GM20000 (cell line): Measurements from ENCODE around the gene STRA8.

Experiments
- DNase-seq: peaks from one replicate; pipeline ENCODE4 v3.0.0; 2012; ENCODE audit warnings: low spot score
- TF ChIP-seq, protein P1 (sequence below): IDR thresholded peaks from 2 replicates; pipeline ENCODE4 v1.5.1; 2012; ENCODE audit warnings: mild to moderate bottlenecking, control low read depth; ENCODE audit errors: extremely low read depth, missing control alignments

Gene STRA8, protein sequence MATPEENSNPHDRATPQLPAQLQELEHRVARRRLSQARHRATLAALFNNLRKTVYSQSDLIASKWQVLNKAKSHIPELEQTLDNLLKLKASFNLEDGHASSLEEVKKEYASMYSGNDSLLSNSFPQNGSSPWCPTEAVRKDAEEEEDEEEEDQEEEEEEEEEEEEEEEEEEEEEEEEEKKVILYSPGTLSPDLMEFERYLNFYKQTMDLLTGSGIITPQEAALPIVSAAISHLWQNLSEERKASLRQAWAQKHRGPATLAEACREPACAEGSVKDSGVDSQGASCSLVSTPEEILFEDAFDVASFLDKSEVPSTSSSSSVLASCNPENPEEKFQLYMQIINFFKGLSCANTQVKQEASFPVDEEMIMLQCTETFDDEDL

DNA sequence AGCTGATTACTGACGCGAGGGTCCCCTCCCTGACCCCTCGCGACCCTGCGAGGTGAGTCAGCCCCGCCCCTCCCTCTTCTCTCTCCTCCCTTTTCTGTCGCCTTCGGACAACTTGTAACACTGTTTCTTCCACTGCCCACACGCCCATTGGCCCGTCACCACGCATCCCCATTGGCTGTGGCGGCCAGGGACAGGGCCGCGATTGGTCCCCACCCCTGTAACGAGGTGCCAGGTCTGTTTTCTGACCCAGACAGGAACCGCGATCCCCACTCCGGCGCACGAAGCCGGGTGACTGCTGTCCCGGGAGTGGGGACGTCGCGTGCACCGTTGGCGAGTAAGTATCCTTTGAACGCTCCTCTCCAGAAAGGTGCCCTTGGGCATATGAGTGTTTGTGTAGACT lies at the start of gene STRA8:
Gene STRA8, plus strand, starts transcription at position 269 of the 400 bp plus-strand sequence. CDS start 6,687 bp downstream, outside the sequence.
- no peak for DNase-seq
- TF ChIP-seq, protein P1, sequence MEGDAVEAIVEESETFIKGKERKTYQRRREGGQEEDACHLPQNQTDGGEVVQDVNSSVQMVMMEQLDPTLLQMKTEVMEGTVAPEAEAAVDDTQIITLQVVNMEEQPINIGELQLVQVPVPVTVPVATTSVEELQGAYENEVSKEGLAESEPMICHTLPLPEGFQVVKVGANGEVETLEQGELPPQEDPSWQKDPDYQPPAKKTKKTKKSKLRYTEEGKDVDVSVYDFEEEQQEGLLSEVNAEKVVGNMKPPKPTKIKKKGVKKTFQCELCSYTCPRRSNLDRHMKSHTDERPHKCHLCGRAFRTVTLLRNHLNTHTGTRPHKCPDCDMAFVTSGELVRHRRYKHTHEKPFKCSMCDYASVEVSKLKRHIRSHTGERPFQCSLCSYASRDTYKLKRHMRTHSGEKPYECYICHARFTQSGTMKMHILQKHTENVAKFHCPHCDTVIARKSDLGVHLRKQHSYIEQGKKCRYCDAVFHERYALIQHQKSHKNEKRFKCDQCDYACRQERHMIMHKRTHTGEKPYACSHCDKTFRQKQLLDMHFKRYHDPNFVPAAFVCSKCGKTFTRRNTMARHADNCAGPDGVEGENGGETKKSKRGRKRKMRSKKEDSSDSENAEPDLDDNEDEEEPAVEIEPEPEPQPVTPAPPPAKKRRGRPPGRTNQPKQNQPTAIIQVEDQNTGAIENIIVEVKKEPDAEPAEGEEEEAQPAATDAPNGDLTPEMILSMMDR, result no peak

DNA sequence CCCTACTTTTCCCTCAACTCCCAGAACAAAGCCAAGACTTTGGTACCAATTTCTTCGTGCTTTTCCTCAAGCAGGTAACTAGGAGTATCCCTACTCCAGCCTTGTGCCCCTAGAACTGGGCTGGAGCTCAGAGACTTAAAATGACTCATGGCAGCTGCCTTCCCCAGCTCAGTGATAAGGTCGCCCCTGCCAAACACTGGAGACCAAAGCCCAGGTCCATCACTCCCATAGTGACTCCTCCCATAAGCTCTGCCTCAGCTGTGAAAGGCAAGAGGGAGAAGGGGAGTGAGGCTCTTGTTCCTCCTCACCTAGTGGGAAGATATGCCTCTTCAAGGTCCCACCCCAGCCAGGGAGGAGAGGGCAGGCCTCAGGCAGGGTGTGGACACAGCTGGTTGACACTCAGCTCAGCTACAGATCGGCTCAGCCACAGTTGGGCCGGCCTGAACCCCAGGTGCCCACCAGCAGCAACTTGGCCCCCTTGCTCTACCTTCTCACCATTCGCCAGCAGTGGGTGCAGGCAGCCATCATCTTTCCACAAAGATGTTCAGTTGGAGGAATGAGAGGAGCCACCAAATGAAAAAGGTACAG lies 49.3 kb upstream of the STRA8 start:
- DNase-seq, result no peak
- TF ChIP-seq, protein P1, result no peak

DNA sequence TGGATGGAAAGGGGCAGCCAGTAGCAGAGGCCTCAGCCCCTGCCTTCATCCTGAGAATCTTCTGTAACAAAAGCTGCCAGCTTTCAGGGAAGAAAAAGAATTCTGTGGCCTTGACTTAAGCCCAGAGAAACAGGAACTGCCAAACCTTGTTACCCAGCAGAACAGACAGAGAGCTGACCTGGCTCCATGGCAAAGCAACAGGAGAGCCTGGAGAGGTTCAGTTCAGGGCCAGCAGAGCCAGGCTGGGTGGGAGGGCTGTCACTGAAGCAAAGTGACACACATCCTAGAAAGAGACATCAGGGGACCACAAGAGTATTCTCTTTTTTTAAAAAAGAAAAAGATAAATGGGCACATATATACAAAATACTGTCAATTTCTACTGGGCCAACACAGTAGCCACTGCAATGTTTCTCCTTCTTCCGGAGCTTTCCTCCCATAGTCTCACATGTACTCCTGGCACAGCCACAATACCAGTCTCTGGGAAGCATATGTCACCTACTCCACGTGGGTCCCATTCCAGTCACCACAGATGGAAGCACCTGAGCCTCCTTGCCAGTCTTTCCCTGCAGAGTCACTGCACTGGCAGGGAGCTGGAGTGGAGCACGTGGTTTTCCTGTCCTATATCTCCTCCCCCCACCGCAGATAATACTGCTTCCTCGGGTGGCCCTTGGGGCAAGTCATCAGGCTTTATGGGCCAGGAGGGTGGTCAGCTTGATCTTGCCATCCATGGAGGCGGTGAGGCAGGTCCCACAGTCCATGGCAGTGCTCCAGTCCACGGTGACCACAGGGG lies 48.0 kb upstream of the STRA8 start:
- no peak for DNase-seq
- TF ChIP-seq, protein P1, result no peak

DNA sequence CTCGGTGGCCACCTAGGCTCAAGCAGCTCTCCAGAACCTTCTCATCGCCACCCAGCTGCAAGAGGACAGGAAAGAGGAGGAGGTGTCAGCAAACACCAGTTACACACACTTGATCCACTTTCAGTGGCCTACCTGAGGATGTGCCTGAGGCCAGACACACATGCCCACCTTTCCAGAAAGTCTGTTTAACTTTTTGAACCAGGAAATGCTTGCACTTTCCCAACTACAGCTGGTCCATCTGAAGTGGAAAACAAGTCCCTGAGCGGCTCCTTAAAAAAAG lies 47.4 kb upstream of the STRA8 start:
- TF ChIP-seq, protein P1, result no peak
- peak; percentile 39 for DNase-seq

DNA sequence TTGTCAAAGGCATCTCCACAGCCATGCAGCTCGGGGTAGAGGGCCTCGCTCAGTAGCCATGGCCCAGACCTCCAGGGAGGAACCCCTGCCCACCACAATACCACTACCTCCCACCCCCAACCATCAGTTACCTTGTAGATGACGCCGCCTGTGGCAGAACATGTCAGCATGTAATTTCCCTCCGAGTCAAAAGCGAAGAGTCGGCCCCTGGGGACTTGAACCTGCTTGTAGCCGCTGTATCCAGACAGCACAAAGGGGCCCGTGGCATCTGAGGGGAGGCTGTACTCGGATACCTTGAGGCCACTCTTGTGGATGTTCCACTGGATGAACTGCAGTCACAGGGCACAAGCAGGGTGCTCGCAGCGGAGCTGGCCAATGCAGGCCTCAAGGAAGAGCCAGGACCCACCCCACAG lies 46.8 kb upstream of the STRA8 start:
- TF ChIP-seq, protein P1, result no peak
- peak; percentile 84 for DNase-seq

DNA sequence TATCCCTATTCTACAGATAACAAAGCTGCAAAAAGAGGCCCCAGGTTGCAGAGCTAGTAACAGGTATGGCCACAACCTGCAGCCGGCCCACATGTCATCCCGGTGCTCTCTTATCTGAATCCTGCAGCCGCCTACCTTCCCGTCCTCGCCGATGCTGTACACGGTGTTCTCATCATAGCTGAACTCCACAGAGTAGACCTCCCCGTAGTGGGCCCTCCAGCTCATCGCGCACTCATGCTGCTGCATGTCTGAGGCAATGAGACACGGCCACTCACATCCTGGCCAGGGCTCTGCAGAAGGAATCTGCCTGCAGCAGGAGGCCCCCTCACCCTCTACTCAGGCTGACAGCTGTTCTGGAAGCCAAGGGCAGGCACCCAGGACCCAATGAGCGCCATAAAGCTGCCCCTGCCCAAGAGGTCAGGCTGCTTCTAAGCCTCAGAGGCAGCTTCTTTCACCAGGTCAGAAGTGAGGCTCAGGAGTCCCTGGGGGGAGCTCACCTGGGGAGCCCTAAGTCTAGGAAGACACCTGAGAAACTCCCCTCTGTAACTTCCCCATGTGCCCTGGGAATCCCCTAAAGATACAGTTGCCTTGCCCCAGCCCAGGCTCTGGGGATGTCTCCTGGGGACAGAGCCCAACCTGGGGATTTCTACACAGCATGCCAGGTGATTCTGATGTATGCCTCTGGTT lies 45.2 kb upstream of the STRA8 start:
- peak; percentile 62 for DNase-seq
- TF ChIP-seq, protein P1, result no peak

DNA sequence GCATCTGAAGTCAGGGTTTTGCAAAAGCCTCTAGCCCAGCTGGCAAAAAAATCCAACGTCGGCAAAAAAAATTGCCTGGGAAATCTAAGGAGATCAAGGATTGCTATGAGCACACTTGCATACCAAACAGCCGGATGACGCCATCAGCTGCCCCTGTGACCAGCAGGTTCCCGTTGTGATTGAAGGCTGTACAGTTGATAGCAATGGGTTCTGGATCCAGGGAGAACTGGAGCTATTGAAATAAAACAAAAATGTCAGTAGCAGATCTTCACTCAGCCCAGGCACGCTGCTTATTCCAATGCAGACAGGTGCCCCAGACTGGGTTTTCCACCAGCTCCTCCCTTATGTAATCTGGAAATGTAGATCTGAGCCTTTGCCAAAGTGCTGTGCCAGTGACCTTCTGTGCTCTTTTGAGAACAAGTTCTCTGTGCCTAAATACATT lies 44.4 kb upstream of the STRA8 start:
- TF ChIP-seq, protein P1, result no peak
- DNase-seq, result no peak
